ENCODE measurements around the gene YDJC.

Gene YDJC

GRCh38 chr22:21643533-21644357, 13.9 kb upstream of the YDJC start:
- Histone ChIP-seq H3K9ac (ENCODE audit: low read length) (peak overlapping the region; percentile 97), H3K27ac (ENCODE audit: low read depth, low read length) (no peak overlapping the region)

GRCh38 chr22:21642584-21643448, 13.0 kb upstream of the YDJC start:
- Histone ChIP-seq H3K4me2 (ENCODE audit: low read depth, low read length, poor library complexity, severe bottlenecking) (peak overlapping the region; percentile 75), H2AFZ (ENCODE audit: low read depth, low read length, severe bottlenecking) (peak overlapping the region; percentile 77), H4K20me1 (ENCODE audit: low read depth, low read length) (no peaks in the 10 kb centered on the region), H3K36me3 (ENCODE audit: low read length) (no peaks in the 10 kb centered on the region), H3K79me2 (ENCODE audit: insufficient read depth, low read length) (peaks cover 6% of the 10 kb centered on the region; the same call in 1 of the 2 replicates), H3F3A (ENCODE audit: insufficient read depth) (no peaks in the 10 kb centered on the region), H3K4me3 (ENCODE audit: insufficient read depth, low read length, poor library complexity, severe bottlenecking) (peak overlapping the region; percentile 87), H3K9me2 (replicated peaks; ENCODE audit: insufficient read depth, low read length) (no peaks in the 10 kb centered on the region), H3K27me3 (ENCODE audit: low read length) (no peaks in the 10 kb centered on the region), H3K9me3 (ENCODE audit: insufficient read depth, low read length) (no peaks in the 10 kb centered on the region), H3K27ac (ENCODE audit: low read depth, low read length) (peak overlapping the region; percentile 60), H3K9ac (ENCODE audit: low read length) (peak overlapping the region; percentile 97)
- no peak for TF ChIP-seq EZH2phosphoT487 (conservative IDR thresholded peaks at IDR 0.05; ENCODE audit: low read length)
- TF ChIP-seq, protein P1, sequence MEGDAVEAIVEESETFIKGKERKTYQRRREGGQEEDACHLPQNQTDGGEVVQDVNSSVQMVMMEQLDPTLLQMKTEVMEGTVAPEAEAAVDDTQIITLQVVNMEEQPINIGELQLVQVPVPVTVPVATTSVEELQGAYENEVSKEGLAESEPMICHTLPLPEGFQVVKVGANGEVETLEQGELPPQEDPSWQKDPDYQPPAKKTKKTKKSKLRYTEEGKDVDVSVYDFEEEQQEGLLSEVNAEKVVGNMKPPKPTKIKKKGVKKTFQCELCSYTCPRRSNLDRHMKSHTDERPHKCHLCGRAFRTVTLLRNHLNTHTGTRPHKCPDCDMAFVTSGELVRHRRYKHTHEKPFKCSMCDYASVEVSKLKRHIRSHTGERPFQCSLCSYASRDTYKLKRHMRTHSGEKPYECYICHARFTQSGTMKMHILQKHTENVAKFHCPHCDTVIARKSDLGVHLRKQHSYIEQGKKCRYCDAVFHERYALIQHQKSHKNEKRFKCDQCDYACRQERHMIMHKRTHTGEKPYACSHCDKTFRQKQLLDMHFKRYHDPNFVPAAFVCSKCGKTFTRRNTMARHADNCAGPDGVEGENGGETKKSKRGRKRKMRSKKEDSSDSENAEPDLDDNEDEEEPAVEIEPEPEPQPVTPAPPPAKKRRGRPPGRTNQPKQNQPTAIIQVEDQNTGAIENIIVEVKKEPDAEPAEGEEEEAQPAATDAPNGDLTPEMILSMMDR (IDR thresholded peaks at IDR 0.05; ENCODE audit: insufficient read depth, low read length, poor library complexity, severe bottlenecking) = peak; percentile 54

More at GRCh38 chr22:21643533-21644357, 13.9 kb upstream of the YDJC start:
- Histone ChIP-seq H4K20me1 (ENCODE audit: low read depth, low read length) (no peaks in the 10 kb centered on the region), H3F3A (ENCODE audit: insufficient read depth) (no peaks in the 10 kb centered on the region), H2AFZ (ENCODE audit: low read depth, low read length, severe bottlenecking) (no peak overlapping the region), H3K27me3 (ENCODE audit: low read length) (no peaks in the 10 kb centered on the region), H3K36me3 (ENCODE audit: low read length) (no peaks in the 10 kb centered on the region), H3K4me3 (ENCODE audit: insufficient read depth, low read length, poor library complexity, severe bottlenecking) (peak overlapping the region; percentile 87), H3K79me2 (ENCODE audit: insufficient read depth, low read length) (peaks cover 6% of the 10 kb centered on the region; the same call in 1 of the 2 replicates), H3K4me2 (ENCODE audit: low read depth, low read length, poor library complexity, severe bottlenecking) (peak overlapping the region; percentile 75), H3K9me2 (replicated peaks; ENCODE audit: insufficient read depth, low read length) (no peaks in the 10 kb centered on the region), H3K9me3 (ENCODE audit: insufficient read depth, low read length) (no peaks in the 10 kb centered on the region)
- no peak for TF ChIP-seq EZH2phosphoT487 (conservative IDR thresholded peaks at IDR 0.05; ENCODE audit: low read length)
- TF ChIP-seq, protein P1 (IDR thresholded peaks at IDR 0.05; ENCODE audit: insufficient read depth, low read length, poor library complexity, severe bottlenecking) = no peak

- peak within 1 kb of the TSS; percentile 87 for H3K4me3 ChIP-seq (ENCODE audit: insufficient read depth, low read length, poor library complexity, severe bottlenecking)
- peak within 1 kb of the TSS; percentile 90 for H2AFZ ChIP-seq (ENCODE audit: low read depth, low read length, severe bottlenecking)
- H3K27ac ChIP-seq (ENCODE audit: low read depth, low read length) = peak within 1 kb of the TSS; percentile 60
- no peaks in the 10 kb centered on the region for H3K36me3 ChIP-seq (ENCODE audit: low read length)
- H3K79me2 ChIP-seq (ENCODE audit: insufficient read depth, low read length) = peaks cover 6% of the 10 kb centered on the region; the same call in 1 of the 2 replicates
- H3F3A ChIP-seq (ENCODE audit: insufficient read depth) = no peaks in the 10 kb centered on the region
- H3K9me3 ChIP-seq (ENCODE audit: insufficient read depth, low read length) = no peaks in the 10 kb centered on the region
- no peaks in the 10 kb centered on the region for H4K20me1 ChIP-seq (ENCODE audit: low read depth, low read length)
- TF ChIP-seq, protein P1 (IDR thresholded peaks at IDR 0.05; ENCODE audit: insufficient read depth, low read length, poor library complexity, severe bottlenecking) = no peak
- no peak for TF ChIP-seq EZH2phosphoT487 (conservative IDR thresholded peaks at IDR 0.05; ENCODE audit: low read length)
- H3K27me3 ChIP-seq (ENCODE audit: low read length) = no peaks in the 10 kb centered on the region
- H3K4me2 ChIP-seq (ENCODE audit: low read depth, low read length, poor library complexity, severe bottlenecking) = peak within 1 kb of the TSS; percentile 96
- no peaks in the 10 kb centered on the region for H3K9me2 ChIP-seq (replicated peaks; ENCODE audit: insufficient read depth, low read length)
- peak within 1 kb of the TSS; percentile 97 for H3K9ac ChIP-seq (ENCODE audit: low read length)
Observed at GRCh38 chr22:21641789-21642583, 12.2 kb upstream of the YDJC start, which contains the start of gene SDF2L1. SDF2L1 (plus strand) TSS chr22:21642302; CDS start chr22:21642337, 35 bp downstream.
